ENCODE data around the gene CEP72.

GRCh38 chr5:584216-584615 lies 27.9 kb upstream of the CEP72 start:
- TF ChIP-seq RAD21 (IDR thresholded peaks at IDR 0.05; ENCODE audit: low read depth) (no peak), FOXM1 (IDR thresholded peaks at IDR 0.05; ENCODE audit: borderline replicate concordance, low read depth) (no peak), TCF12 (IDR thresholded peaks at IDR 0.05; ENCODE audit: low read depth) (no peak), YY1 (IDR thresholded peaks at IDR 0.05; ENCODE audit: low read depth) (no peak), EP300 (IDR thresholded peaks at IDR 0.05; ENCODE audit: borderline replicate concordance) (no peak), TAF1 (IDR thresholded peaks at IDR 0.05; ENCODE audit: low read depth) (no peak), CEBPB (IDR thresholded peaks at IDR 0.05) (no peak)
- TF ChIP-seq, protein P1, sequence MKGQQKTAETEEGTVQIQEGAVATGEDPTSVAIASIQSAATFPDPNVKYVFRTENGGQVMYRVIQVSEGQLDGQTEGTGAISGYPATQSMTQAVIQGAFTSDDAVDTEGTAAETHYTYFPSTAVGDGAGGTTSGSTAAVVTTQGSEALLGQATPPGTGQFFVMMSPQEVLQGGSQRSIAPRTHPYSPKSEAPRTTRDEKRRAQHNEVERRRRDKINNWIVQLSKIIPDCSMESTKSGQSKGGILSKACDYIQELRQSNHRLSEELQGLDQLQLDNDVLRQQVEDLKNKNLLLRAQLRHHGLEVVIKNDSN (IDR thresholded peaks at IDR 0.05) = no peak

Data from Ishikawa (cell line).